Keratinocyte (primary cell): ENCODE data around the gene ERCC6L2. TPM values are rescaled to one million over a fixed set of nuclear protein-coding genes. Genes with fewer than 3 reads are reported as not detected.

Experiments used
- DNase-seq: peaks from one replicate; pipeline ENCODE4 v3.0.0-alpha.2; 2011; ENCODE audit warnings: low read depth, missing footprints, low spot score
- FAIRE-seq: peaks from 2 replicates; lab custom pipeline; 2011; peaks lifted over from hg19 to GRCh38; lab: Jason Lieb, UNC
- H2AFZ ChIP-seq: 2 replicates; pipeline ENCODE4 v1.6.0; 2012; ENCODE audit warnings: low read length, control low read depth, inconsistent platforms; ENCODE audit not compliant: control insufficient read depth
- H3K27ac ChIP-seq: 2 replicates; pipeline ENCODE4 v1.5.1; 2011; ENCODE audit warnings: low read length; ENCODE audit not compliant: control insufficient read depth, insufficient read depth
- H3K27me3 ChIP-seq: 3 replicates; pipeline ENCODE4 v1.6.0; 2011; ENCODE audit warnings: low read length; ENCODE audit not compliant: control insufficient read depth, insufficient read depth; ENCODE audit errors: extremely low read depth
- H3K36me3 ChIP-seq, 2 experiments: 2 replicates in 1 of 2; 3 replicates in 1 of 2; pipeline ENCODE4 v1.5.1; 2011; ENCODE audit warnings: low read length in 2 of 2, mild to moderate bottlenecking in 1 of 2; ENCODE audit not compliant: control insufficient read depth in 2 of 2, insufficient read depth in 2 of 2; ENCODE audit errors: extremely low read depth in 1 of 2
- H3K4me1 ChIP-seq: 3 replicates; pipeline ENCODE4 v1.5.1; 2011; ENCODE audit warnings: low read length; ENCODE audit not compliant: control insufficient read depth, insufficient read depth; ENCODE audit errors: extremely low read depth
- H3K4me2 ChIP-seq: 3 replicates; pipeline ENCODE4 v1.6.0; 2011; ENCODE audit warnings: low read depth, low read length; ENCODE audit not compliant: control insufficient read depth, insufficient read depth; ENCODE audit errors: extremely low read depth
- H3K4me3 ChIP-seq, 3 experiments: fragments of 200-600 bp in 1 of 3; sonication (generic) in 1 of 3; 2 replicates in 2 of 3; 3 replicates in 1 of 3; pipeline ENCODE4 v1.5.1; 2011 to 2016; ENCODE audit warnings: low read length in 3 of 3, mild to moderate bottlenecking in 3 of 3, control low read depth in 2 of 3, inconsistent platforms in 1 of 3, low read depth in 1 of 3, mixed read lengths in 1 of 3, mixed run types in 1 of 3, moderate library complexity in 1 of 3; ENCODE audit not compliant: control insufficient read depth in 2 of 3, insufficient read depth in 2 of 3; ENCODE audit errors: extremely low read depth in 1 of 3
- H3K79me2 ChIP-seq: 2 replicates; pipeline ENCODE4 v1.6.0; 2012; ENCODE audit warnings: low read length; ENCODE audit not compliant: control insufficient read depth, insufficient read depth
- H3K9ac ChIP-seq: 3 replicates; pipeline ENCODE4 v1.6.0; 2011; ENCODE audit warnings: low read length; ENCODE audit not compliant: control insufficient read depth, insufficient read depth; ENCODE audit errors: extremely low read depth
- H3K9me1 ChIP-seq: 3 replicates; pipeline ENCODE4 v1.6.0; 2011; ENCODE audit warnings: low read length; ENCODE audit not compliant: control insufficient read depth, insufficient read depth; ENCODE audit errors: extremely low read depth
- H3K9me3 ChIP-seq: 2 replicates; pipeline ENCODE4 v1.5.1; 2012; ENCODE audit warnings: low read depth, low read length; ENCODE audit not compliant: control insufficient read depth
- H4K20me1 ChIP-seq: 3 replicates; pipeline ENCODE4 v1.6.0; 2011; ENCODE audit warnings: low read length; ENCODE audit not compliant: control insufficient read depth, insufficient read depth; ENCODE audit errors: extremely low read depth
- EZH2 ChIP-seq: IDR thresholded peaks from one replicate; pipeline ENCODE4 v1.6.1; 2012; ENCODE audit warnings: inconsistent platforms, mild to moderate bottlenecking, low read length, moderate library complexity
- dilution Hi-C: fragments of 300-500 bp; cut with MboI; formaldehyde crosslinking; loops from one replicate; pipeline ENCODE4 v1.7.0; 2020; ENCODE audit warnings: low sequenced_read_pairs; ENCODE audit not compliant: extremely low pct_ligation_motif_present
- polyA plus RNA-seq, 5 experiments: library from polyadenylated mRNA; depleted of rRNA in 3 of 5; stranded (reverse) in 3 of 5; stranded (forward) in 1 of 5; unstranded in 1 of 5; fragments of >200 nt; gene quantifications; 1 replicate in 1 of 5; 2 replicates in 3 of 5; 3 replicates in 1 of 5; pipeline versions ENCODE4 v1.2.1 to v1.2.3, GENCODE V29; 2011 to 2012; ENCODE audit warnings: missing spikeins in 2 of 5, low read depth in 1 of 5, low replicate concordance in 1 of 5
- TF ChIP-seq, protein P1 (sequence below), 3 experiments: IDR thresholded peaks in 1 of 3; conservative IDR thresholded peaks in 1 of 3; optimal IDR thresholded peaks in 1 of 3; 2 replicates in 2 of 3; 3 replicates in 1 of 3; pipeline versions ENCODE3 to v1.5.1; 2011; ENCODE audit warnings: low read length in 3 of 3, mild to moderate bottlenecking in 3 of 3, moderate library complexity in 2 of 3, control low read depth in 1 of 3, inconsistent platforms in 1 of 3; ENCODE audit not compliant: insufficient read depth in 2 of 3; ENCODE audit errors: extremely low read depth in 1 of 3

Gene ERCC6L2
- polyA plus RNA-seq, 1 donor (not counting 4 experiments of a cell fraction or from before 2014, with no cell fraction given) = 15.4 TPM

DNA sequence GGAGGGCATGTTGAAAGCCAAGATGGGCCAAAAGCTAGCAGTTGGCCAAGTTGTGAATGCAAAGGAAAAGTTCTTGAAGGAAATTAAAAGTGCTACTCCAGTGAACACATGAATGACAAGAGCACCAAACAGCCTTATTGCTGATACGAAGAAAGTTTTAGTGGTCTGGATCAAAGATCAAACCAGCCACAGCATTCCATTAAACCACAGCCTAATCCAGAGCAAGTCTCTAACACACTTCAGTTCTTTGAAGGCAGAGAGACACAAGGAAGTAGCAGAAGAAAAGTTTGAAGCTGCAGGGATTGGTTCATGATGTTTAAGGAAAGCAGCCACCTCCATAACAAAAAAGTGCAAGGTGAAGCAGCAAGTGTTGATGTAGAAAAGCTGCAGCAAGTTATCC is 71.6 kb downstream of the ERCC6L2 start:
- H4K20me1 ChIP-seq = no peaks in the 10 kb centered on the region
- TF ChIP-seq, protein P1, sequence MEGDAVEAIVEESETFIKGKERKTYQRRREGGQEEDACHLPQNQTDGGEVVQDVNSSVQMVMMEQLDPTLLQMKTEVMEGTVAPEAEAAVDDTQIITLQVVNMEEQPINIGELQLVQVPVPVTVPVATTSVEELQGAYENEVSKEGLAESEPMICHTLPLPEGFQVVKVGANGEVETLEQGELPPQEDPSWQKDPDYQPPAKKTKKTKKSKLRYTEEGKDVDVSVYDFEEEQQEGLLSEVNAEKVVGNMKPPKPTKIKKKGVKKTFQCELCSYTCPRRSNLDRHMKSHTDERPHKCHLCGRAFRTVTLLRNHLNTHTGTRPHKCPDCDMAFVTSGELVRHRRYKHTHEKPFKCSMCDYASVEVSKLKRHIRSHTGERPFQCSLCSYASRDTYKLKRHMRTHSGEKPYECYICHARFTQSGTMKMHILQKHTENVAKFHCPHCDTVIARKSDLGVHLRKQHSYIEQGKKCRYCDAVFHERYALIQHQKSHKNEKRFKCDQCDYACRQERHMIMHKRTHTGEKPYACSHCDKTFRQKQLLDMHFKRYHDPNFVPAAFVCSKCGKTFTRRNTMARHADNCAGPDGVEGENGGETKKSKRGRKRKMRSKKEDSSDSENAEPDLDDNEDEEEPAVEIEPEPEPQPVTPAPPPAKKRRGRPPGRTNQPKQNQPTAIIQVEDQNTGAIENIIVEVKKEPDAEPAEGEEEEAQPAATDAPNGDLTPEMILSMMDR (optimal IDR thresholded peaks at IDR 0.05 in 1 of 3, IDR thresholded peaks at IDR 0.05 in 1 of 3, conservative IDR thresholded peaks at IDR 0.05 in 1 of 3; ENCODE audit: extremely low read depth in 1 of 3, insufficient read depth in 2 of 3, low read length in 3 of 3) = no peak
- TF ChIP-seq EZH2 = no peak
- H3K79me2 ChIP-seq = no peaks in the 10 kb centered on the region
- H3K4me1 ChIP-seq = no peaks in the 10 kb centered on the region
- H3K27me3 ChIP-seq = no peaks in the 10 kb centered on the region
- dilution Hi-C loops = no loop called here
- FAIRE-seq = no peak
- no peak for DNase-seq
- no peaks in the 10 kb centered on the region for H3K9me3 ChIP-seq
- no peak overlapping the region for H3K4me2 ChIP-seq
- H3K9ac ChIP-seq = no peak overlapping the region
- H3K36me3 ChIP-seq = peaks cover 0 to under 1% of the 10 kb centered on the region in 2 experiments
- no peak overlapping the region for H2AFZ ChIP-seq
- H3K4me3 ChIP-seq = no peak overlapping the region
- no peaks in the 10 kb centered on the region for H3K9me1 ChIP-seq
- H3K27ac ChIP-seq = no peak overlapping the region

DNA sequence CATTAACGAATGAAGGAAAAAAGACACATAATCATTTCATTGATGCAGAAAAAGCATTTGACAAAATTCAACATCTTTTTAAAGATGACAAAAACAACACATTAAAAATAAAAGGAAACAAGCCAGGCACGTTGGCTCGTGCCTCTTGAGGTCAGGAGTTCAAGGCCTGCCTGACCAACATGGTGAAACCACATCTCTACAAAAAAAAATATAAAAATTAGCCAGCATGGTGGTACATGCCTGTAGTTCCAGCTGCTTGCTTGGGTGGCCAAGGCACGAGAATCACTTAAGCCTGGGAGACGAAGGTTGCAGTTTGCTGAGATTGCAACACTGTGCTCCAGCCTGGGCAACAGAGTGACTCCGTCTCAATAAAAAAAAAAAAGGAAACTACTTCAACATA is 77.0 kb downstream of the ERCC6L2 start:
- Histone ChIP-seq H3K27me3 (no peaks in the 10 kb centered on the region), H3K9ac (no peak overlapping the region), H3K79me2 (no peaks in the 10 kb centered on the region), H3K27ac (no peak overlapping the region), H3K4me2 (no peak overlapping the region), H3K4me3 (no peak overlapping the region), H3K36me3 (peaks cover 0 to 2% of the 10 kb centered on the region in 2 experiments), H2AFZ (no peak overlapping the region), H3K9me1 (no peaks in the 10 kb centered on the region), H4K20me1 (no peaks in the 10 kb centered on the region), H3K4me1 (no peaks in the 10 kb centered on the region), H3K9me3 (no peaks in the 10 kb centered on the region)
- no peak for TF ChIP-seq EZH2
- TF ChIP-seq, protein P1 (optimal IDR thresholded peaks at IDR 0.05 in 1 of 3, IDR thresholded peaks at IDR 0.05 in 1 of 3, conservative IDR thresholded peaks at IDR 0.05 in 1 of 3; ENCODE audit: extremely low read depth in 1 of 3, insufficient read depth in 2 of 3, low read length in 3 of 3) = no peak
- DNase-seq = no peak
- no peak for FAIRE-seq
- dilution Hi-C loops = no loop called here
